Stimulated activated CD8-positive, alpha-beta memory T cell treated with anti-CD3 and anti-CD28 coated beads, Interleukin-7, amount 100 ng/mL, for 1 hour (primary cell): ENCODE measurements around the gene PRR3.

ENCODE experiments used
- DNase-seq, 2 donors: peaks; one replicate each; pipeline ENCODE4 v3.0.0-alpha.2; 2020; ENCODE audit warnings: low read depth in 2 of 2

PRR3 gene

GRCh38 chr6:30612687-30613248 lies 55.7 kb downstream of the PRR3 start:
- no peak for DNase-seq
